ENCODE results near the gene SAMHD1.
A peak's percentile ranks its signal among the peaks of the same experiment; 100 is the strongest.
"Not testable (repeated sequence)": the region's sequence is repeated elsewhere in the genome, so short reads cannot be mapped to it uniquely, and the experiment has no call there.

SAMHD1 gene

DNA sequence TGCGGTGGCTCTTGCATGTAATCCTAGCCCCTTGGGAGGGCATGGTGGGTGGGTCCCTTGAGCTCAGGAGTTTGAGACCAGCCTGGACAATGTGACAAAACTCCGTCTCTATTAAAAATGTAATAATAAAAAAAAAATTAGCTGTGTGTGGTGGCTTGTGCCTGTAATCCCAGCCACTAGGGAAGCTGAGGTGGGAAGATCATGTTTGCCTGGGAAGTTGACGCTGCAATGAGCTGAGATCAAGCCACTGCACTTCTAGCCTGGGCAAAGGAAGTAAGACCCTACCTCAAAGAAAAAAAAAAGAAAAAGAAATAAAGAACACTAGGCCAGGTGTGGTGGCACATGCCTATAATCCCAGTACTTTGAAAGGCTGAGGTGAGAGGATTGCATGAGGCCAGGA lies 4.5 kb upstream of the SAMHD1 start:
- DNase-seq (ENCODE audit: low read depth, low spot score): no peak

DNA sequence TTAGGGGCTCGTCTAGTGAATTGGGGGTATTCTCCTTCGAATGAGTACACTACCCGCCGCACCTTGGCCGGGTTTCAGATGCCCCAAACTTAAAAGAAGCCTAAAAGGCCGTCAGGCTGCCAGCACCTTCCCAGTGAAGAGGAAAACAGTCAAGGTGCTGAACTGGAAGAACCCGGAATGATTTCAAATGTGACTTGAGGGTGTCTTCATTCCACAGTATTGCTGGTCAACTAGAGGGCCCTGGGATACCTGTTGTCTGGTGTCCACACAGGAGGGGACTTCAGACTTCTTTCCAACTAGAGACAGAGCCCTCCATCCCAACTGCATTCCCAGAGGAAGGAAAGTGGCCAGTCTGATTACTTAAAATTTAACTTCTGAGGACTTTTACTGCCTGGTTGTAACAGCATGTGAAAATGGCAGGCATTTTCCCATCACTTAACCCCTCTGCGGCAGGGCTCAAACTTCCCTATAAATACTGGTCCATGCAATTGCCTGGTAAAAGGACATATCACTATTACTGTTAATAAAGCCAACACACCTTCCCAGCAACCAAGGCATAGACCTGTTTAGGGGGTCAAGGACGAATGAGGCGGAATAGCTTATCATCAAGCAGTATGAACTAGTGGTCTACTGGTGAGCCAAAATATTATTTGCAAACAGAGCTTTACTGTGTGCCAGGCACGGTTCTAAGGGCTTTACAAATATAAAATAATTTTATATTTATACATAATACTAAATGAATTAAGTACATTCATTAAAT lies 651 bp upstream of the SAMHD1 start:
- DNase-seq (ENCODE audit: low read depth, low spot score): no peak

DNA sequence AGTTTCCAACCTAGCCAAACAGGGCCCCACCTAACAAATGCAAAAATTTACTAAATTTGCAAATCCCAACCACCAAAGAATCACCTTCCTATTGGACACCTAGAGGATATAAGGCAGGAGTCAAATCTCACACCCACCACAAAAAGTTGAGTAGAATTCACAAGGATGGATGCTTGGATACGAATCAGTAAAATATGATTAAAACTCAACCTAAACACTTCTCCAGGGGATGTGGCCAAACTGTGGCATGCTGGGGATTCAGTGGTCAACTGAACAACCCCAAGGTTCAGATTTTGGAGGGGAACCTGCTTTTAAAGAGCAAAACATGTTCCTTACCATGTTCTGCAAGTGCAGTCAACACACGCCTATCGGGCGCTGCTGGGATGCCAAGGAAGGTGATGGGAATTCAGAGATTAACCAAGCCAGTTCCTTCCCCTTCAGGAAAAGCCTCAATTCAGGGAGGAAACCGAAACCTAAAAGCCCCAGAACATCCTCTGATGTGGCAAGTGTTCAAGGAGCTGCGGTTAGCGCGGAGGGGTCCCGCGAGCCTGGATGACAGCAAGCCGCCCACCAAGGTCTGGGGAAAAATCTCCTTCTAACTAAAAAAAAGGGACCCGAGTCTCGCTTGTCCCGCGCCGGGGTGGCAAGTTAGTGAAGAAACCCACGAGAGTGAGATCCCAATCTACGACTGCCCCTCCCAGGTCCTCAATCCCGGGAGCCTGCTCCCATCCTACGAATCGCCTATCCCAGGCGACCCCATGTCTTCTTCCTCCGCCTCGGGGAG lies 902 bp downstream of the SAMHD1 start:
- DNase-seq (ENCODE audit: low read depth, low spot score): peak; percentile 44

DNA sequence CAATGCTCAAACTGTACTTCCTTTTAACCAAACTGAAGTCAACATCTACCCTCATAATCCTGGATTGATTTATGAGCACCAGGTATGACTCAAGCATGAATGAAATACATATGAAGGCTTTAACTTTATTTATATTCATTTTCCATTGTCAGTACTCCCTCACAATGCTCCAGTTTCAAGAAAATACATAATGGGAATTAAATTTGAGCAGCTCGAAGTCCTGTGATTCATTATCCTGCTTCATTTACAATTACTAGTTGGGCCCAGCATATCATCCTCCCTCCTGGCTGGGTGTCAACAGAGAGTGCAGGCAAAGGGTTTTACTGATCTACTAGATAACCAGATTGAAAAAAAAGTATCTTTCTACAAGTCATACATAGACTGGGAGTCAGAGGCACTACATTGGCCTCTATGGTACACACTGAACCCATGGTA lies 10.1 kb downstream of the SAMHD1 start:
- no peak for DNase-seq (ENCODE audit: low read depth, low spot score)

DNA sequence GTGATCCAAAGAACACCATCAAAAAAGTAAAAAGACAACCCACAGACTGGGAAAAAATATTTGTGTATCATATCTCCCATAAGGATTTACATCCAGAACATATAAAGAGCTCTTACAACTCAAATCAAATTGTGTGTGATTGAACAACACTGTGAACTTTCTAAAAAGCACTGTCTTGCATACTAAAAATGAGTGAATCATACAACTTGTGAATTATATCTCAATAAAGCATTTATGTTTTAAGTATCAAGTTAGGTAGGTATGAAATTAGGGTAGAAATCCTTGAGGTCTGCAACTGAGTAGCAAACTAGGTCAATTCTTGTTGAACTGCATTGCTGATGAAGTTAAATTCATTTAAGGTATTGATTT lies 14.1 kb downstream of the SAMHD1 start:
- no peak for DNase-seq (ENCODE audit: low read depth, low spot score)

DNA sequence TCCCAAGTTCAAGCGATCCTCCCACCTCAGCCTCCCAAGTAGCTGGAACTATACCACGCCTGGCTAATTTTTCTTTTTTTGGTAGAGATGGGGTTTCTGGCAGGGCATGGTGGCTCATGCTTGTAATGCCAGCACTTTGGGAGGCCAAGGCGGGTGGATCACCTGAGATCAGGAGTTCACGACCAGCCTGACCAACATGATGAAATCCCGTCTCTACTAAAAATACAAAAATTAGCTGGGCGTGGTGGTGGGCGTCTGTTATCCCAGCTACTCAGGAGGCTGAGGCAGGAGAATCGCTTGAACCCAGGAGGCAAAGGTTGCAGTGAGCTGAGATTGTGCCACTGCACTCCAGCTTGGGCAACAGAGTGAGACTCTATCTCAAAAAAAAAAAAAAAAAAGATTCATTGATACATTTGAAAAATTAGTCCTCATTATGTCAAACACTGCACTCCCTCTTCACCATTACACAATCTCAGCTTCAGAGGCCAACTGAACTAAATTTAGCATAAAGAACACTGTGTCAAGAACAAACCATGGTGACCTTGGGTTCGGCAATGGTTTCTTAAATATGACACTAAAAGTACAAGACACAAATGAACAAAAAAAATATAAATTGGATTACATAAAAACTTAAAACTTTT lies 14.6 kb downstream of the SAMHD1 start:
- not testable (repeated sequence) for DNase-seq (ENCODE audit: low read depth, low spot score)

DNA sequence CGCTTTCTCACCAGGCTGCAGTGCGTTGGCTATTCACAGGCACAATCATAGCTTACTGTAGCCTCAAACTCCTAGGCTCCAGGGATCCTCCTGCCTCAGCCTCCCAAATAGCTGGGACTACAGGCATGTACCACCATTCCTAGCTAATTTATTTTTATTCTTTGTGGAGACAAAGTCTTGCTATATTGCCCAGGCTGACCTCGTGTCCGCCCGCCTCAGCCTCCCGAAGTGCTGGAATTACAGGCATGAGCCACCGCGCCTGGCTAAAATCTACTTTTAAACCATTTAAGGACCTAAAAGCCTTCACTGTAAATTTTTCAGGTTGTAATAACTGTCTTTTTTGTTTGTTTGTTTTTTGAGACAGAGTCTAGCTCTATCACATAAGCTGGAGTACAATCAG lies 15.2 kb downstream of the SAMHD1 start:
- DNase-seq (ENCODE audit: low read depth, low spot score): no peak

DNA sequence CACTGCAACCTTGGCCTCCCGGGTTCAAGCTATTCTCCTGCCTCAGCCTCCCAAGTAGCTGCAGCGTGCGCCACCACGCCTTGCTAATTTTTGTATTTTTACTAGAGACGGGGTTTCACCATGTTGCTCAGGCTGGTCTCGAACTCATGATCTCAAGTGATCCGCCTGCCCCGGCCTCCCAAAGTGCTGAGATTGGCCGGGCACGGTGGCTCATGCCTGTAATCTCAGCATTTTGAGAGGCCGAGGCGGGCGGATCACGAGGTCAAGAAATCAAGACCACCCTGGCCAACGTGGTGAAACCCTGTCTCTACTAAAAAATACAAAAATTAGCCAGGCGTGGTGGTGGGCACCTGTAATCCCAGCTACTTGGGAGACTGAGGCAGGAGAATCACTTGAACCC lies 17.9 kb downstream of the SAMHD1 start:
- not testable (repeated sequence) for DNase-seq (ENCODE audit: low read depth, low spot score)

DNA sequence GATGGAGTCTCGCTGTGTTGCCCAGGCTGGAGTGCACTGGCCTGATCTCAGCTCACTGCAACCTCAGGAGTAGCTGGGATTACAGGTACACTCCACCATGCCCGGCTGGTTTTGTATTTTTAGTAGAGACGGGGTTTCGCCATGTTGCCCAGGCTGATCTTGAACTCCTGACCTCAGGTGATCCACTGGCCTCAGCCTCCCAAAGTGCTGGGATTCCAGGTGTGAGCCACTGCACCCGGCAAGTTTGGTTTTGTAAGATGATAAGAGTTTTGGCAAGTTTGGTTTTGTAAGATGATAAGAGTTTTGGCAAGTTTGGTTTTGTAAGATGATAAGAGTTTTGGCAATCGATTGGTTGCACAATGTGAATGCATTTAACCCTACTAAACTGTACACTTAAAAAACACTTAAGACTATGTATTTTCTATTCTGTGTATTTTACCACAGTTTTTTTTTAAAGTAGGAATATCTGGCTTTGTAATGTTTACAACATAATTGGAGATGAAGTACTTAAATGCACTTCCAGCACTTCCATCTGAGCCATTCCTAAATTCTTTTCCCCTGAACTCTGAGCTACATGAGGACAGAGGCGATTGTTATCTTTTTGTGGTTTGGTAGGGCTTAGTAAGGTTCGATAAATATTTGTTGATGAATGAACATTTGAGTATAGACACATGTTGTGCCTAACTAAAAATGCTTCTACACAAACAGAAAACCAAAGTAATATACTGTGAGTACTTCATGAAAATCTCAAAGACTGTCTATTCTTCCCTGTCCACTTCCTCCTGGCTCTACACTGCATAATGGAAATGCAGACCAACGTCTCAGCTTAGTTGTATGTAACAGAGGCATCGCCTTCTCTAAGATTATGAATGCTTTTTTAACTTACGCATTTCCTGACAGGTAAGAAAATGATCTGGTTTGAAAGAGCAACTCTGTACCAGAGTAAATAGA lies 18.8 kb downstream of the SAMHD1 start:
- no peak for DNase-seq (ENCODE audit: low read depth, low spot score)

DNA sequence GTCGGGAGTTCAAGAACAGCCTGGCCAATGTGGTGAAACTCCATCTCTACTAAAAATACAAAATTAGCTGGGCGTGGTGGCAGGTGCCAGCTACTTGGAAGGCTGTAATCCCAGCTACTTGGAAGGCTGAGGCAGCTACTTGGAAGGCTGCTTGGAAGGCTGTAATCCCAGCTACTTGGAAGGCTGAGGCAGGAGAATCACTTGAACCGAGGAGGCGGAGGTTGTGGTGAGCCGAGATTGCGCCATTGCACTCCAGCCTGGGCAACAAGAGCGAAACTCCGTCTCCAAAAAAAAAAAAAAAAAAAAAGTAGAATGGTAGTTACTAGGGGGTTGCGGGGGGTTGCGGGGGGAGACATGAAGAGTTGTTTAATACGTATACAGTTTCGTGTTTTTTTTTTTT lies 19.4 kb downstream of the SAMHD1 start:
- DNase-seq (ENCODE audit: low read depth, low spot score): not testable (repeated sequence)

DNA sequence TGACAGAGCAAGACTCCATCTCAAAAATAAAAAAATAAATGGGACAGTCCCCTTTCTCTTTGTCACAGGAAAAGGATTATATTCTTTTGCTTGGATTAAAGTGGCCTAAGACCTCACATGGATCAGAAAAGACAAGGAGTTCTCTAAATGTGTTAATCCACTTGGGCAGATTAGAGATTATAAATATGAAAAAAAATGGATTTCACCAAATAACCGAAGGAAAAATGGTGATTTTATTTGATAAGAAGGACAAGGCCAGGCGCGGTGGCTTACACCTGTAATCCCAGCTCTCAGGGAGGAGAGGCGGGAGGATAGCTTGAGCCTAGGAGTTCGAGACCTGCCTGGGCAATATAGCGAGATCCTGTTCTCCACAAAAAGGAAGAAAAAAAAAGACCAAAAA lies 21.8 kb downstream of the SAMHD1 start:
- no peak for DNase-seq (ENCODE audit: low read depth, low spot score)

DNA sequence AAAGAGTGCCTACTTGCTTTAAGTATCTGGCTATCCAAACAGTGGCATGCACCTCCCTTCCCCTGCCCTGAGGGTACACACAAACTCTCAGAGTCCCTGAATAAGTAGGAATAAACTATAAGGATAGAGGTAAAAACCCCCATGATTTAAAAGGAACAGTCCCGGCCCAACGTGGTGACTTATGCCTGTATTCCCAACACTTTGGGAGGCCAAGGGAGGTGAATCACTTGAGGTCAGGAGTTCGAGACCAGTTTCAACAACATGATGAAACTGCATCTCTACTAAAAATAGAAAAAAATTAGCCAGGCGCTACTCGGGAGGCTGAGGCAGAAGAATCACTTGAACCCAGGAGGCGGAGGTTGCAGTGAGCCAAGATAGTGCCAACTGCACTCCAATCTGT lies 22.2 kb downstream of the SAMHD1 start:
- no peak for DNase-seq (ENCODE audit: low read depth, low spot score)

DNA sequence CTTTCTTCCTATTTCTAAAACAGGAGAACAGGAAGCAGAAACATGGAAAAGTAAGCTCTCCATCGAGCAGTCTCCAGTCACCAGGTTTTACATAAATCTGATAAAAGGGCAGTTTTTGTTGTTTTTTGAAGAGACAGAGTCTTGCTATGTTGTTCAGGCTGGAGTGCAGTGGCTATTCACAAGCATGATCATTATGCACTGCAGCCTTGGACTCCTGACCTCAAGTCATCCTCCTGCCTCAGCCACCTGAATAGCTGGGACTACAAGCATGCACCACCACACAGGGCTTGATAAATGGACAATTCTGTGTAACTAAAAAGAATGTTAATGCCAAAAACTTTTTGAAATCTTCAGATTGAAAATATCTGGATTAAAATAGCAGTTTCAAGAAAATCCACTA lies 23.8 kb downstream of the SAMHD1 start:
- no peak for DNase-seq (ENCODE audit: low read depth, low spot score)

DNA sequence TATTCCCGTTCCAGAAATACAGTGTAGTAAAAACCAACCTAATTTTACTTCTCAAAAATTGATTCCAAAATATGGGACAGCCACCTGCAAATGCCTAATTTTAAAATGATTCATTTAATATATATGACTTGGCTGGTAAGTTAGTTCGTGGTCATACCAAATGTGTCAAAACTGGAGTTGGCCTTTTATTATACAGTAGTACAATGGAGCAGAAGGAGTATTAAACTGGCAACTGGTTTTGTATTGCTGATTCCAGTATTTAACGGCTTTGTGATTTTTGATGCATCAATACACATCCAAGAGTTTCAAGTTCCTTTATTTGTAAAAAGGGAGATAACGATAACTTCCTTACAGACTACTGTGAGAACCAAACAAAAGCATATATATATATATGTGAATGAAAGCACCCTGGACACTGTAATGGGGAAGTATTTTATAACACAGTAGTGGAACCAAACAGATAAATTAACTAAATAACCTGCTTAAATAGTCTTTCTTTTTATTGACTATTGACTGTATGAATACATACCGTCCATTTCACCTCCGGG lies 24.8 kb downstream of the SAMHD1 start:
- DNase-seq (ENCODE audit: low read depth, low spot score): no peak

DNA sequence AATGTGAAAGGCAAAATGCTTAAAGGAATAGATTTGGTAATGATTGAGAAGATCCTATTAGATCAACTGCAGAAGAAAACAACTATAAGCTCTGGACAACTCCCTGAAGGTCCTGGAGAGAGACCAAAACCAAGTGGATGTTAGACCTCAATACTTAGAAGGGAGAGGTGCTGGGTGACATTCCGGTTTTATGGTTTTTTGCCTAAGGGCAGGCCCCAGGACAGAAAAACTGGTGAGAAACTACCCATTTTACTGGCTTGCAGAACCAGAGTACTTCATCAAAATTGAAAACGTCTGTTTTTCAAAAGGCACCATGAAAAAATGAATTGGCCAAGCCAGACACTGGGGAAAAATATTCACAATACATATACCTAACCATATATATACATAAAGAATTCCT lies 26.3 kb downstream of the SAMHD1 start:
- DNase-seq (ENCODE audit: low read depth, low spot score): peak; percentile 56

DNA sequence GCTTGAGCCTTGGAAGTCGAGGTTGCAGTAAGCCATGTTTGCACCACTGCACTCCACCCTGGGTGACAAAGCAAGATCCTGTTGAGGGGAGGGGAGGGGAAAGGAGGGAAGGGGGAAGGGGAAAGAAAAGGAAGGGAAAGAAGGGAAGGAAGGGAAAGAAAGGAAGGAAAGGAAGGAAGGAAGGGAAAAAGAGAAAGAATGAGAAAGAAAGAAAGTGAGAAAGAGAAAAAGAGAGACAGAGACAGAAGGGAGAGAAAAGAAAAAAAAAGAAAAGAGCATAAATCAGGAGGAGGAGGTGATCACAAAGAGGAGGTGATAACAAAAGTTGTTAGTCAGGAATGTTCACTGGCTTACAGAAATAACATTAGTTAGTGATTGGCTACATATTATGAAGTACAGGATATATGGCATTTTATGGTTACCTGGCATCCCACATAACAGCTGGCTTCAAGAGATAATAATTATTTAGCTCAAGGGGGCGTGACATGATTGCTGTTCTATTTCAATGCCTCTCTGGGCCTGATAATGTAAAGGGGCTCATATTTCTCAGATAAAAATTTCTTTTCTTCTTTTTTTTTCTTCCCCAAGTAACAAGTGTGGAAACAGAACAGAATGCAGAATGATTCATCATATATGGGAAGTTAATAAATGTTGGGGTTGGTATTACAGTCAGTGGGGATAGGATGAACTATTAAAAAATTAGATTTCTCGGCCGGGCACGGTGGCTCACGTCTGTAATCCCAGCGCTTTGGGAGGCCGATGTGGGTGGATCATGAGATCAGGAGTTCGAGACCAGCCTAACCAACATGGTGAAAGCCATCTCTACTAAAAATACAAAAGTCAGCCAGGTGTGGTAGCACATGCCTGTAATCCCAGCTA lies 27.1 kb downstream of the SAMHD1 start:
- DNase-seq (ENCODE audit: low read depth, low spot score): no peak

DNA sequence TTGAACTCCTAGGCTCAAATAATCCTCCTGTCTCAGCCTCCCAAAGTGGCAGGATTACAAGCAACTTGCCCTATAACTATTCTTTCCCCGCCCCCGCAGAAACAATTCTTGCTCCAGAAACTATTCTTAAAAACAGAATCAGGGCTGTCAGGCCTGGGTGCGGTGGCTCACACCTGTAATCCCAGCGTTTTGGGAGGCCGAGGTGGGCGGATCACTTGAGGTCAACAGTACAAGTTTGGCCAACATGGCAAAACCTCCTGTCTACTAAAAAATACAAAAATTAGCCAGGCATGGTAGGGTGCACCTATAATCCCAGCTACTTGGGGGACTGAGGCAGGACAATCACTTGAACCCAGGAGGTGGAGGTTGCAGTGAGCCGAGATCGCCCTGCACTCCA lies 31.2 kb downstream of the SAMHD1 start:
- no peak for DNase-seq (ENCODE audit: low read depth, low spot score)

DNA sequence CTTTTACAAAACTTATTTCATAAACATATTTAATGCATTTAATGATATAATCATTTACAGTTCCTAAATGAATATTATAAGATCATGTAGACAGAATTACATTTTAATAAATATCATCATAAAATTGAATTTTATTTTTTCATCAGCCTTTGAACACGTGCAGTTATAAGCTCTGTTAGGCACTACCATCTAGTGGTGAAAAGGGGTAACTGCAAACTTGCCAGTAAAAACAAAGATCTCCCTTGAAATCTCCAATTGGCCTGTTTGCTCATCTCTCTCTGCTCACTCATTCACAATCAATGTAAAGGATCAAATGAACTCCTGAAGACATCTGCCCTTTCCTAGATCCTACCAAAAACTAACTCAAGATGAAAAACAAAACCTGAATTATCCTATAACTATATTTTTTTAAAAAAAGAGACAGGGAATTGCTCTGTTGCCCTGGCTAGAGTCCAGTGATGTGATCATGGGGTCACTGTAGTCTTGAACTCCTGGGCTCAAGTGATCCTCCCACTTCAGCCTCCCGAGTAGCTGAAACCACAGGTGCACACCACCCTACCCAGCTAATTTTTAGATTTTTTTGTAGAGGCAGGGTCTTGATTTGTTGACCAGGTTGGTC lies 31.7 kb downstream of the SAMHD1 start:
- peak; percentile 18 for DNase-seq (ENCODE audit: low read depth, low spot score)

DNA sequence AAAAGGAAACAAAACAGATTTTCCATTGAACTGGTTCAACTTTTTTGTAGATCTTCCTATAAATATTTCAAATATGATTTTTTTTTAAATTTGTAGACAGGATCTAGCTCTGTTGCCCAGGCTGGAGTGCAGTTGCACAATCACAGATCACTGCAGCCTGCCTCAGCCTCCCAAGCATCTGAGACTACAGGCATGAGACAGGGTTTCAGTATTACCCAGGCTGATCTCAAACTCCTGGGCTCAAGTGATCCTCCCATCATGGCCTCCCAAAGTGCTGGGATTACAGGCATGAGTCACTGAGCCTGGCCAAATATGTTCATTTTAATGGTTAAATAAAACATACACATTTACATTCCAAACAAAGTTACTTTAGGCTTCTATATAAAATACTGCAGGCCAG lies 33.6 kb downstream of the SAMHD1 start:
- no peak for DNase-seq (ENCODE audit: low read depth, low spot score)

DNA sequence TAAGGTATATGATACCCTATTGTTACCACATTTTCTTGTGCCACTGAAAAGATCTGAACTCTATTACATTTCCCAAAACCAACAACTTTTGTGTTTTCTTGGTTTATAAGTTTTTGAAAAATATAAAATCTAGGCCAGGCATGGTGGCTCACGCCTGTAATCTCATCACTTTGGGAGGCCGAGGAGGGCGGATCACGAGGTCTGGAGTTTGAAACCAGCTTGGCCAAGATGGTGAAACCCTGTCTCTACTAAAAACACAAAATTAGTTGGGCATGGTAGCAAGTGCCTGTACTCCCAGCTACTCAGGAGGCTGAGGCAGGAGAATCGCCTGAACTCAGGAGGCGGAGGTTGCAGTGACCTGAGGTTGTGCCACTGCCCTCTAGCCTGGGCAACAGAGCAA lies 34.3 kb downstream of the SAMHD1 start:
- DNase-seq (ENCODE audit: low read depth, low spot score): no peak

All from ELF-1 (cell line).